Right kidney (tissue), 1 donor: ENCODE results near the gene PARP6.

Experiments
- DNase-seq: peaks from one replicate; pipeline ENCODE4 v3.0.0-alpha.2; 2016

PARP6 gene

DNA sequence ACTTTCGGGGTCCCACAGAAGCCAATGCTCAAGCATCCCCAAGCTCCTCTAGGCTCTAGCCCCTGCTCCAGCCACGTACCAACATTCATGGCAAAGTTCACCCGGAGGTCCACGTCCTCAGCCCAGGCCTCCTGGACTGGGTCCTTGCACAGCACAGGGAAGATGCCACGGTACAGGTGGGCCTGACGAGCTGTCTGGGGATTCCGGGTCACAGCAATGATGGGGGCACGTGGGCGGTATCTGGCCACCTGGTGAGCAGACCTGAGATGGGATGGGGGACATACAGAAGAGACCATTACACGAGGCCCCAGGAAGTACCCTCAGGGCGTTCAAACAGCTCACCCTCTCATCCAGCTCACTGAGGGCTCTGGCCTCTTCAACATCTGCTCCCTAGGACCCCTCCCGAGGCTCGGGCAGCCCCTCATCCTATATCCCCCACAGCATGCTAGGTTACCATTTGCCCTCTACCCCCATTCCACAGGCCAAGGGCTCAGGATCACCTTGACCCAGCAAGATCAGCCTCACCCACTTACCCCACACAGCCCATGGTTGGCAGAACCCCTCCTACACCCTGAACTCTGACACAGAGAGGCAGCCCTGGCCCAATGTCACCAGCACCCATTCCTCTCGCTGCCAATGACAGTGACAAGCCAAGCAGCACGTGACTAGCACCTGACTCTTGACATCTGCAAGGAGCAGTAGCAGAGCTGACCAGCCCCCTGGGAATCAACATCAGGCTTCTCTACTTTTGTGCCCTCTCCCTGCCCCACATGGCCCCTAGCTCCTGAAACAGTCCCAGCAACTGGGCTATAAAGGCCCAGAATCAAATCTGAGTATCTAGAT, 71.7 kb downstream of the PARP6 start:
- DNase-seq, result no peak

GRCh38 chr15:72199721-72200212, 72.6 kb downstream of the PARP6 start:
- DNase-seq, result no peak

DNA sequence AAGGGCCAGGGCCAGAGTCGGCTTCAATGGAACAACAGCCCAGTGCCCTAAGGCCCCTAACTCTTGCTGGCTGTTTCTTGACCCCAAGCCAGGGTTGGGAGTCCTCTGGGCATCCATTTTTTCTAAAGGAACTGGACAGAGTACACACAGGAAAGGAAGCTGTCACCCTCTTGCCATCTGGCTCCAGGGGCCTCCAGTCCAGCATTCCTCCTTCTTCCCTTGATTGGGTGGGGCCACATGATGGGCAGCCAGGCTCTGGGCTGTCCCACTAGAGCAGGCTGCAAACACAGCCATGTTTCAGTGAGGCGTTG, 73.2 kb downstream of the PARP6 start:
- no peak for DNase-seq

DNA sequence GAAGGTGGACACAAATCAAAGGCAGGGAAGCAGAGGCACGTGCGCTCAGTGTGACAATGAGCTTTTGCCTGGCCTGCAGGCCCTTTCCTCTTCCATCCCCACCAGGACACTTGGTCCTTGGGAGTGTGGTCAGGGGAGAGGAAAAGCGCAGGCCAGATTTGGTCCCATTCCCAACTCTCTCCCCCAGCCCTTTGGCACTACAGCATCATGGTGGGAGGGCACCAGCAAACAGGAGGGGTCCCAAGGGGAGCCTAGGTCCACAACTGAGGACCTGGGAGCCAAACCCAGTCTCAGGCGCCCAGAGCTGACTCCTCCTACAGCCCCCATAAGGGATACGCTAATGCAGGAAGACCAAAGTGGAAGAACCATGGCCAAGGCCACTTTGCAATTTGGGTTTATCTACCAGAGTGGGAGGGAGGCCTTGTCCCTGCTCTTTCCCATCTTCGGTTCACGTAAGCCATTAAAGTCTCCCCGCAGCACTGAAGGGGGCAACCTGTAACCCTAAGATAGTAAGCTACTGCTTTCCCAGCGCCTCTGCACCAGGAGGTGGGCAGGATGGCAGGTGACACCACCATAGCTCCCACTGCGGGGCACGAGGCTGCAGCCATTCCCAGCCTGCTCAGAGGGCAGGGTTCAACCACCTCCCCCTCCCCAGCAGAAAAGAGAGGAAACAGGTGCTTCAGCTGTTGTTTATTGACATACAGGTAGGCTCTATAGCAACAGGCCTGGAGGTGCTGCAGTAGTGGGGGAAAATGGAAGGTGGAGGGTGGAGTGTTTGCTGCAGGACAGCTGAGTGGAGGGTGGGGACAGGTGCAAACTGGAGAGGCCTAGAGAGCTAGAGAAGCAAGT, 73.8 kb downstream of the PARP6 start:
- DNase-seq, result no peak

GRCh38 chr15:72197460-72198355, 74.6 kb downstream of the PARP6 start, which contains the start of gene GRAMD2A:
Gene GRAMD2A, minus strand, starts transcription at chr15:72197787.
- peak; percentile 63 for DNase-seq

- peak; percentile 67 for DNase-seq
These were observed 75.3 kb downstream of the PARP6 start for GRCh38 chr15:72197041-72197459.

- DNase-seq, result no peak
These were observed 75.8 kb downstream of the PARP6 start for GRCh38 chr15:72196409-72197040.

GRCh38 chr15:72195101-72195511, 77.2 kb downstream of the PARP6 start:
- no peak for DNase-seq

DNA sequence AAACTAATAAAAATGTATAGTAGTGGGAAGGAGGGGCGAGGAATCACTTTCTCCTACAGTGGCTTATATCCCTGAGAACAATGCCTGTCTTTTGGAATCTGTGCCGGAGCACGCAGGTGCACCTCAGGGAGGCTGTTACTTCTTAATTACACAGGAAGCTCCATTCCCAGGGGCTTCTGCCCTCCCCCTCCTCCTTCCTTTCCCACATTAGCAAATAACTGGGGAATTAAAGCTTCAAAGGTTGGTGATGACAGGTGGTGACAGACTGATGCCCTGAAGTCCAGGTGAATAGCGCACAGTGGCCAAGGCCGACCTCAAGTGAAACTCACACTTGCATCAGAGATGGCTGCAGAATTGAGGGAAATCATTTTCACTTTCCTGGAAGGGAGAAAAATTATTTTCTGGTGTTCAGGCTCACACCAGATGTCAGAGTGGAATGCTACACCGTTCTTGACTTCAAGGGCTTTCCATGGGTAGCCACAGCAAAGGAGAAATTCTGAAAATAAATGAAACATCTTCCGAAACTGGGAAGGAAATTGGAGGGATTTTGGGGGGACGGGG, 78.4 kb downstream of the PARP6 start:
- DNase-seq, result no peak

DNA sequence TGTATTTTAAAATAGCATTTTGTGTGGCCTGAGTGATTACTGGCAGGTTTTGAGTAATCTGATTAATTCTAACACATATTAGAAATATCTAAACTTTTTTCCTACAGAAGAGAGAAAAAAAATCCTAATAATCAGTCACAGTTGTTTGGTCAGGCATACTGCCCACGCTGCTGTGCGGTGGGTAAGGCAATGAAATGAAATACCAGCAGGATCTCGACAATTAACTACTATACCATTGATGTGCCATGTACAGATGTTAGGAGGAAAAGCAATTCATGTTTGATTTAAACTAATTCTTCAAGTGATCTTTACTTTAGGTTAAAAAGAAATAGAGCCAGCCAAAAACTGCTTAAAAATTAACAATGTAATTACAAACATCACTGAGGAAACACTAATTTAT, 79.9 kb downstream of the PARP6 start:
- DNase-seq, result no peak
